IPS DF 4.7 (cell line): ENCODE results near the gene TASP1.

ENCODE experiments used
- DNase-seq: peaks from one replicate; pipeline ENCODE4 v3.0.0-alpha.2; 2013; ENCODE audit warnings: low spot score; ENCODE audit errors: extremely low read depth

The TASP1 gene

GRCh38 chr20:13348311-13349234, 290.2 kb downstream of the TASP1 start:
- no peak for DNase-seq

GRCh38 chr20:13344671-13345070, 294.1 kb downstream of the TASP1 start:
- no peak for DNase-seq

GRCh38 chr20:13342469-13343242, 296.1 kb downstream of the TASP1 start:
- DNase-seq = no peak

- DNase-seq = no peak
Observed at GRCh38 chr20:13341737-13342393, 296.9 kb downstream of the TASP1 start.

- DNase-seq = no peak
Observed at GRCh38 chr20:13340088-13340487, 298.6 kb downstream of the TASP1 start.
